Activated CD4-positive, alpha-beta T cell treated with anti-CD3 and anti-CD28 coated beads, Interleukin-2, amount 10 ng/mL, durations not matched to agents 7 days and 5 days (primary cell): ENCODE results near the gene LNP1. TPM values are rescaled to one million over a fixed set of nuclear protein-coding genes. Genes with fewer than 3 reads are reported as not detected.
"Not testable (repeated sequence)": the region's sequence is repeated elsewhere in the genome, so short reads cannot be mapped to it uniquely, and the experiment has no call there.

Experiments used
- CTCF ChIA-PET: fragments of 350-600 bp; sonication (Branson Sonifier 250); formaldehyde crosslinking; loops from one replicate; lab custom pipeline; 2021; ENCODE audit warnings: antibody characterized with exemption; lab: Charles Lee
- POLR2A ChIA-PET: fragments of 350-600 bp; sonication (Branson Sonifier 250); formaldehyde crosslinking; loops from one replicate; lab custom pipeline; 2021; ENCODE audit warnings: antibody characterized with exemption; lab: Charles Lee
- DNase-seq: peaks from one replicate; pipeline ENCODE4 v3.0.0-alpha.2; 2020
- H3K27ac Mint-ChIP-seq: one replicate; pipeline ENCODE4 v1.8.0; 2021; ENCODE audit warnings: mild to moderate bottlenecking, moderate library complexity, mixed read lengths
- H3K27me3 Mint-ChIP-seq: one replicate; pipeline ENCODE4 v1.8.0; 2021; ENCODE audit warnings: mixed read lengths
- H3K36me3 Mint-ChIP-seq: one replicate; pipeline ENCODE4 v1.8.0; 2021; ENCODE audit warnings: low read depth, mixed read lengths
- H3K4me1 Mint-ChIP-seq: one replicate; pipeline ENCODE4 v1.8.0; 2021; ENCODE audit warnings: mixed read lengths
- H3K4me3 Mint-ChIP-seq: one replicate; pipeline ENCODE4 v1.8.0; 2021; ENCODE audit warnings: mild to moderate bottlenecking, moderate library complexity, mixed read lengths
- H3K9me3 Mint-ChIP-seq: one replicate; pipeline ENCODE4 v1.8.0; 2021; ENCODE audit warnings: mixed read lengths
- total RNA-seq, 2 experiments: library from RNA; stranded (reverse); gene quantifications; one replicate each; pipeline ENCODE4 v1.2.3, GENCODE V29; 2021

Gene LNP1
- total RNA-seq, 2 experiments from 2014 or later = 0.72 to 1.2 TPM

DNA sequence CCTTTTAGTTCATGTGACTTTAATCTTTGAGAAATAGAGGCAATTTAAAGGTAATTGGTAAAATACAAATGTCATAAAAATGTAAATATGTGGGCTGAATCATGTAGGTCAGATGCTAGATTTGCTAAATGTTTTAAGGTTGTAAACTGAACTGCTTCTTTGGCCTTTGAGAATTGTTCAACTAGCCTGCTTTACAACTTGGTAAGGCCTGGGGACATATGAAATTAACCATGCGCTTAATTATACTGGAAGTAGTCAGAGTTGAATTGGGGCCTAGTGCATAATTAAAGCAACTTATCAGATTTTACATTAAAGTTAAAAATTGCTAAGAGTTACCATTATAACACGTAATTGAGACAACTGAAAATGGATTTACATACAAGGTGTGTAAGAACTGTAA, 70.1 kb downstream of the LNP1 start:
- Mint-ChIP-seq H3K27ac (no peak overlapping the region), H3K9me3 (peaks cover 17% of the 10 kb centered on the region), H3K27me3 (peaks cover 5% of the 10 kb centered on the region), H3K36me3 (no peaks in the 10 kb centered on the region), H3K4me3 (no peak overlapping the region), H3K4me1 (peaks cover 3% of the 10 kb centered on the region)
- no peak for DNase-seq
- ChIA-PET CTCF (interaction anchor here (1.2 kb wide), 1 partner anchor 11 kb away, joined by 3 read pairs; no protein-coding TSS in a partner anchor), POLR2A (no interaction called here)

DNA sequence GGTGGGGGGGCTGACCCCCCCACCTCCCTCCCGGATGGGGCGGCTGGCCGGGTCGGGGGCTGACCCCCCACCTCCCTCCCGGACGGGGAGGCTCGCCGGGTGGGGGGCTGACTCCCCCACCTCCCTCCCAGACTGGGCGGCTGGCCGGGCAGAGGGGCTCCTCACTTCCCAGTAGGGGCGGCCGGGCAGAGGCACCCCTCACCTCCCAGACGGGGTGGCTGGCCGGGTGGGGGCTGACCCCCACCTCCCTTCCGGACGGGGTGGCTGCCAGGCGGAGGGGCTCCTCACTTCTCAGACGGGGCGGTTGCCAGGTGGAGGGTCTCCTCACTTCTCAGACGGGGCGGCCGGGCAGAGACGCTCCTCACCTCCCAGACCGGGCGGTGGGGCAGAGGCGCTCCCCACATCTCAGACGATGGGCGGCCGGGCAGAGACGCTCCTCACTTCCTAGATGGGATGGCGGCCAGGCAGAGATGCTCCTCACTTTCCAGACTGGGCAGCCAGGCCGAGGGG, 76.6 kb downstream of the LNP1 start:
- H3K27ac Mint-ChIP-seq, POLR2A ChIA-PET, H3K4me3 Mint-ChIP-seq, CTCF ChIA-PET, DNase-seq, H3K36me3 Mint-ChIP-seq, H3K9me3 Mint-ChIP-seq, H3K4me1 Mint-ChIP-seq: not testable (repeated sequence)
- peaks cover 19% of the 10 kb centered on the region for H3K27me3 Mint-ChIP-seq

DNA sequence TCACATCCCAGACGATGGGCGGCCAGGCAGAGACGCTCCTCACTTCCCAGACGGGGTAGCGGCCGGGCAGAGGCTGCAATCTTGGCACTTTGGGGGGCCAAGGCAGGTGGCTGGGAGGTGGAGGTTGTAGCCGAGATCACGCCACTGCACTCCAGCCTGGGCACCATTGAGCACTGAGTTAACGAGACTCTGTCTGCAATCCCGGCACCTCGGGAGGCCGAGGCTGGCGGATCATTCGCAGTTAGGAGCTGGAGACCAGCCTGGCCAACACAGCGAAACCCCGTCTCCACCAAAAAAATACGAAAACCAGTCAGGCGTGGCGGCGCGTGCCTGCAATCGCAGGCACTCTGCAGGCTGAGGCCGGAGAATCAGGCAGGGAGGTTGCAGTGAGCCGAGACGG, 77.2 kb downstream of the LNP1 start:
- H3K27ac Mint-ChIP-seq, H3K9me3 Mint-ChIP-seq, CTCF ChIA-PET, POLR2A ChIA-PET, H3K36me3 Mint-ChIP-seq, H3K4me1 Mint-ChIP-seq, DNase-seq, H3K4me3 Mint-ChIP-seq: not testable (repeated sequence)
- H3K27me3 Mint-ChIP-seq = peaks cover 21% of the 10 kb centered on the region

DNA sequence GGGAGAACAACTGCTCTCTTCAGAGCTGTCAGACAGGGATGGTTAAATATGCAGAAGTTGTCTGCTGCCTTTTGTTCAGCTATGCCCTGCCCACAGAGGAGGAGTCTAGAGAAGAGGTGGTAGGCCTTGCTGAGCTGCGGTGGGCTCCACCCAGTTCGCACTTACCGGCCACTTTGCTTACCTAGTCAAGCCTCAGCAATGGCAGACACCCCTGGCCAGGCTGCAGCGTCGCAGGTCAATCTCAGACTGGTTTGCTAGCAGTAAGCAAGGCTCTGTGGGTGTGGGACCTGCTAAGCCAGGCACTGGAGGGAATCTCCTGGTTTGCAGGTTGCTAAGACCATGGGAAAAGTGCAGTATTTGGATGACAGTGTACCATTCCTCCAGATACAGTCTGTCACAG, 78.7 kb downstream of the LNP1 start:
- Mint-ChIP-seq H3K27ac (no peak overlapping the region), H3K36me3 (no peaks in the 10 kb centered on the region), H3K9me3 (no peaks in the 10 kb centered on the region), H3K4me3 (no peak overlapping the region), H3K4me1 (peaks cover 3% of the 10 kb centered on the region), H3K27me3 (peaks cover 25% of the 10 kb centered on the region)
- ChIA-PET POLR2A (no interaction called here), CTCF (interaction anchor here (1.2 kb wide), 1 partner anchor 203 kb away, joined by 3 read pairs; no protein-coding TSS in a partner anchor)
- no peak for DNase-seq

DNA sequence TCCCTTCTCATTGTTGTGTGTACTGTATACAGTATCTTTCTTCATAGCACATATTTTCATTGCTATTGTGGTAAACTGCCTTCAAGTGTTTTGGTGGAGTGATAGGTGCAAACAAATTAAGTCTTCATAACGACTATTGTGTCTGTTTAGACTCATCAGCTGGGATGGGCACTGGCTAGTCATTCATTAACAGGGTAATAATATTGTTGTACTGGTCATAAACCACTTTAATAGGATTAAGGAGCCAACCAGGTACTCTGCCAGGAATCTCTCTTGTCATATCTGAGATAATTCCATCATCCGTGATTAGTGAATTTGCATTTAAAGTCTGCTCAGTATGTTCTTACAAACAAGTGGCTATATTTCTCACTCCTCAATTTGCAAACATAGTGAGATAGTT, 80.8 kb downstream of the LNP1 start:
- Mint-ChIP-seq H3K9me3 (no peaks in the 10 kb centered on the region), H3K4me1 (peaks cover 3% of the 10 kb centered on the region), H3K36me3 (no peaks in the 10 kb centered on the region), H3K4me3 (no peak overlapping the region), H3K27ac (no peak overlapping the region), H3K27me3 (peaks cover 20% of the 10 kb centered on the region)
- DNase-seq = no peak
- CTCF ChIA-PET = interaction anchor here (0.8 kb wide), 1 partner anchor 11 kb away, joined by 4 read pairs; the partner anchor contains the start of gene TMEM45A
- POLR2A ChIA-PET = no interaction called here

DNA sequence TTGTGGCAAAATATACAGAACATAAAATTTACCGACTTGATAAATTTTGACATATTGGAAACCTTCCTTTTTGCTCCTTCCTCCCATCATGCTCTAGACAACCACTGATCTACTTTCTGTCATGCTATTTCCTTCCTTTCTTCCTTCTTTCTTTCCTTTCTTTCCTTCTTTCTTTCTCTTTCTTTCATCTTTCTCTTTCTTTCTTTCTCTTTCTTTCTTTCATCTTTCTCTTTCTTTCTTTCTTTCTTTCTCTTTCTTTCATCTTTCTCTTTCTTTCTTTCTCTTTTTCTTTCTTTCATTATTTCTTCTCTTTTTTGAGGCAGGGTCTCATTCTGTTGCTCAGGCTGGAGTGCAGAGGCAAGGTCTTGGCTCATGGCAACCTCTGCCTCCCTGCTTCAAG, 82.2 kb downstream of the LNP1 start:
- peaks cover 3% of the 10 kb centered on the region for H3K4me1 Mint-ChIP-seq
- H3K27ac Mint-ChIP-seq = no peak overlapping the region
- H3K4me3 Mint-ChIP-seq = no peak overlapping the region
- no peaks in the 10 kb centered on the region for H3K9me3 Mint-ChIP-seq
- CTCF ChIA-PET = interaction anchor here (1.2 kb wide), 1 partner anchor 28 kb away, joined by 4 read pairs; no protein-coding TSS in a partner anchor
- POLR2A ChIA-PET = no interaction called here
- H3K36me3 Mint-ChIP-seq = no peaks in the 10 kb centered on the region
- H3K27me3 Mint-ChIP-seq = peaks cover 20% of the 10 kb centered on the region
- DNase-seq = no peak

DNA sequence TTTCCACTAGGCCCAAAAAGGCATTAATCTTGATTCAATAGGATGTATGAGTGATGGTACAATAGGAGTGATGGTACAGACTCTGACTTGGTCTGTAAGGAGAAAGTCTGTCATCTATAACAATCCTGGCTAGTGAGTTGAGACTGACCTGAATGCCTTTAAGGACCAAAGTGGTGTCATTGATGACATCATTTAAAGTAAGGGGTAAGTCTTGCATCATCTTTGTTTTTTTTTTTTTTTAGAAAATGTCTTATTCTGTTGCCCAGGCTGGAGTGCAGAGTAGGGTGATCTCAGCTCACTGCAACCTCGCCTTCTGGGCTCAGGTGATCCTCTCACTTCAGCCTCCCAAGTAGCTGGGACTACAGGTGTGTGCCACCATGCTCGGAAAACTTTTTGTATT, 85.5 kb downstream of the LNP1 start:
- Mint-ChIP-seq H3K4me3 (no peak overlapping the region), H3K4me1 (peaks cover 6% of the 10 kb centered on the region), H3K27ac (no peak overlapping the region), H3K27me3 (peaks cover 26% of the 10 kb centered on the region), H3K36me3 (no peaks in the 10 kb centered on the region), H3K9me3 (no peaks in the 10 kb centered on the region)
- POLR2A ChIA-PET = no interaction called here
- CTCF ChIA-PET = interaction anchor here (0.9 to 1.1 kb wide), 2 partner anchors 33 to 38 kb away, joined by 3 to 4 read pairs; no protein-coding TSS in a partner anchor
- no peak for DNase-seq

DNA sequence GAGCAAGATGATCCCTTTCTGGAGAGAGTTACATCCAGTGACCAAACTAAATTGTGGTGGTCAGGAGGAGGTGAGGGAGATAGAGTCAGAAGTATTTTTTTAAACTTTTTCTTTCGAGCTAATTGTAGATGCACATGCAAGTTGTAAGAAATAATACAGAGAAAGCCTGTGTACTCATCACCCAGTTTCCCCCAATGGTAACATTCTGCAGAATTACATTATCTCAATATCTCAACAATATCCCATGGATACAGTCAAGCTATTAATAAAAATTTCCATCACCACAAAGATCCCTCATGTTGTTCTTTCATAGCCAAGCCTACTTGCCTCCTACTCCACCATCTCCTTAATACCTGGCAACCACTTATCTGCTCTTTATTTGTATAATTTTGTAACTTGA, 87.8 kb downstream of the LNP1 start:
- DNase-seq = no peak
- Mint-ChIP-seq H3K27ac (no peak overlapping the region), H3K27me3 (peaks cover 16% of the 10 kb centered on the region), H3K4me3 (no peak overlapping the region), H3K4me1 (peaks cover 13% of the 10 kb centered on the region), H3K9me3 (no peaks in the 10 kb centered on the region), H3K36me3 (no peaks in the 10 kb centered on the region)
- CTCF ChIA-PET = interaction anchor here (0.7 to 1.0 kb wide), 2 partner anchors 87 to 105 kb away, joined by 3 read pairs; partner anchors contain the start of gene LNP1
- POLR2A ChIA-PET = no interaction called here

DNA sequence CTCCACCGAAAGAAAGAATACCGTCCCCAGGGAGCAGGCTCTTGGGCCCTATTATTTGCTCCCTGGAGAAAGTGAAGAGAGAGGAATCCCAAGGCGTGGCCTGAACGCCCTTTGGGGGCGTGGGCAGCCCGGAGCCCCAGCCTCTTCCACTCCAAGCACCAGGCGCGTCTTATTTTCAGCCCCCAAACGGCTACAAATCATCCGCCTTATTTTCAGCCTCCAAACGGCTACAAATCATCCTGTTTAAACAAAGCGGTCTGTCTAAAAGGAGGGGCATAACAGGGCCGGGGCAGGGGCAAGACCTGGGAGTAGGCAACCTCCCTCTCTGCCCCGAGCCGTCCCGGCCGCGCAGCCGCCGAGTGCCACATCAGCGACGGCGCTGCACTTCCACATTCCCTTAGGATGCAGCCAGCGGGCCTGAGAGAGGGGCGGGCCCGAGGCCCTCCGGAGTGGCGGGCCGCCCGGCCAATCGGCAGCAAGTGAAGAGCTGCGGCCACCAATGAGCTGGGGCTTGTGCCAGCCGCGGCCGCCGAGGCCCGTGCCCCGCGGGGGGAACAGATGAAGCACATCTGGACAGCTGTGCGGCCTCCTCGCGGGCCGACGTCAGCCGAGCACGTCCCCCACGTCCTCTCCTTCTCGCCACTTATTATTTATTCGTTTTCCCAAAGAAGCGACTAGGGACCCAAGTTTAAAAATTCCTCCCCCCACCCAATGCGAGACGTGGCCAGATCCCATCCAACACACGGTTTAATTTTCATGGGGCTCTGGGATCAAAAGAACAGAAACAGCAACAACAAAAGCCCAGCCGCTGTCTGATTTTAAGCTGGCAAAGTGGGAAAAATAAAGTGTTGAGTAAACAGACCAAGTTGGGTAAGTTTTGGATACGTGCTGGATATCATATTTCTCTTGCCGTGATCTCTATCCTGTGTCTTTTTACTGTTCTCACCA, 91.0 kb downstream of the LNP1 start, which contains the start of gene TMEM45A:
TMEM45A (plus strand) TSS at position 561 of the 948 bp plus-strand sequence. CDS start 62,593 bp downstream, outside the sequence.
- POLR2A ChIA-PET = interaction anchor here (0.7 kb wide), 1 partner anchor 173 kb away, joined by 3 read pairs; no protein-coding TSS in a partner anchor
- no peaks in the 10 kb centered on the region for H3K9me3 Mint-ChIP-seq
- H3K4me3 Mint-ChIP-seq = peak within 1 kb of the TSS; percentile 79
- CTCF ChIA-PET = interaction anchor here (1.1 kb wide), 1 partner anchor 10 kb away, joined by 4 read pairs; no protein-coding TSS in a partner anchor
- peaks cover 21% of the 10 kb centered on the region for H3K27me3 Mint-ChIP-seq
- peaks cover 13% of the 10 kb centered on the region for H3K4me1 Mint-ChIP-seq
- DNase-seq = peak; percentile 77
- no peaks in the 10 kb centered on the region for H3K36me3 Mint-ChIP-seq
- no peak within 1 kb of the TSS for H3K27ac Mint-ChIP-seq

DNA sequence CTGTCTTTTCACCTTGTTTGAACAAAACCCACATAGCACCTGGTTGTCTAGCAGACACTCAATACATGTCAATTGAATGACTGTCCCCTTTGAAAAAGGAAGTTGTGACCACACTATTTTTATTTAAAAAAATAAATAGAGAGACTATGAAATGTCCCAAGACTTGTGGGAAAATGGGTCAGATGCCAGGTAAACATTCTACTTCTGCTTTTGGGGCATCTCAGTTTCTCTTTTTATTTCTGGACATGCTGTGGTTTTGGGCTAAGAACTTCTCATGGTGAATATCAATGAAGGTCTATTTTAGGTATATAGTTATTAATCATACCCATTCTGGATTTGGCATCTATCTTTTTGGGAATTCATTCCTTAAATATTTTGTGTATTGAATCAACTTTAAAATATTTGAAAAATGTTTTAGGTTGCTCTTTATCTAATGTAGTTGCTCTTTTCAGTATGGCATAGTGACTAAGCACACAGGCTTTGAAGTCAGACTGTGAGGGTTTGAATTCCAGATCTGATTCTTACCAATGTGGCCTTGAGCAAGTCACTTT, 95.4 kb downstream of the LNP1 start:
- H3K4me3 Mint-ChIP-seq = no peak overlapping the region
- H3K4me1 Mint-ChIP-seq = peaks cover 11% of the 10 kb centered on the region
- H3K36me3 Mint-ChIP-seq = no peaks in the 10 kb centered on the region
- POLR2A ChIA-PET = no interaction called here
- CTCF ChIA-PET = no interaction called here
- H3K27me3 Mint-ChIP-seq = peaks cover 8% of the 10 kb centered on the region
- no peaks in the 10 kb centered on the region for H3K9me3 Mint-ChIP-seq
- no peak for DNase-seq
- no peak overlapping the region for H3K27ac Mint-ChIP-seq

DNA sequence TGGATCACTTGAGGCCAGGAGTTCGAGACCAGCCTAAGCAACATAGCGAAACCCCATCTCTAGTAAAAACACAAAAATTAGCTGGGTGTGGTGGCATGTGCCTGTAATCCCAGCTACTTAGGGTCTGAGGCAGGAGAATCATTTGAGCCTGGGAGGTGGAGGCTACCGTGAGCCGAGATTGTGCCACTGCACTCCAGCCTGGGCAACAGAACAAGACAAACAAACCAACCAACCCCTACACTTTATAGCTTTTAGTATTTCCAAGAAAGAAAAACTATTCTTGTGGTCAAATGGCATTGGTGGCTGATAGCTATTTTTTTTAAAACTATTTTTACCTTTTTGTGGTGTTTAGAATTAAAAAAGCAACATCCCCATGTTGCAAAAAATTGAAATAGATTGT, 98.3 kb downstream of the LNP1 start:
- ChIA-PET POLR2A (no interaction called here), CTCF (no interaction called here)
- Mint-ChIP-seq H3K4me1 (no peaks in the 10 kb centered on the region), H3K36me3 (no peaks in the 10 kb centered on the region), H3K27me3 (peaks cover 5% of the 10 kb centered on the region), H3K27ac (no peak overlapping the region), H3K4me3 (no peak overlapping the region), H3K9me3 (no peaks in the 10 kb centered on the region)
- DNase-seq = no peak

DNA sequence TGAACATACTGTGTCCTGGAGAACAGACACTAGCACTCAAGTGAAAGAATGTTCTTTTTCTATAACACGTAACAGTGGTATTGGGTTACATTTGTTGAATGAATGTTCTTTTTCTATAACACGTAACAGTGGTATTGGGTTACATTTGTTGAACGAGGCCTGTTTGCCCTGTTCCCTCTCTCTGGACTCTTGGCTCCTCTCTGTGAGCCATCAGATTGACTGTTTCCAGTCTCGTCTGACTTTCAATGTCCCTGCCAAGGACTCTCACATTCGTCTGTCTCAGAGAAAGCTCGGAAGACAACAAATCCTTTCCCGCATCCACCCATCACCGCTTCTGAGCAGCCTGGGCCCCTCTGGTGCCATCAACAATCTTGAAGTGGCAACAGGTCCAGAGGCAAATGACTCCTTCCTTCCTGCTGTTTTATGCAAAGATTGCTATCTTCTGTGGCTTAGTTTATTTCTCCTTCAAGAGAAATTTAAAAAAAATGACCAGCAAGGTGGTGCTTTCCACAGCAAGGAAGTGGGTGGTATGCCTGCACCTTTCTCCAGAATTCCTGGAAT, 99.1 kb downstream of the LNP1 start:
- Mint-ChIP-seq H3K36me3 (no peaks in the 10 kb centered on the region), H3K9me3 (no peaks in the 10 kb centered on the region), H3K27ac (no peak overlapping the region), H3K4me1 (no peaks in the 10 kb centered on the region), H3K4me3 (no peak overlapping the region), H3K27me3 (no peaks in the 10 kb centered on the region)
- POLR2A ChIA-PET = no interaction called here
- DNase-seq = no peak
- CTCF ChIA-PET = no interaction called here
